Left colon (tissue), 2 donors: ENCODE results near the gene NPLOC4. TPM values are rescaled to one million over a fixed set of nuclear protein-coding genes. Genes with fewer than 3 reads are reported as not detected.
"Not testable (repeated sequence)": the region's sequence is repeated elsewhere in the genome, so short reads cannot be mapped to it uniquely, and the experiment has no call there.

ENCODE experiments used
- ATAC-seq: fragments of 200-7000 bp; cut with Tn5 transposase; one replicate; pipeline ENCODE4 v1.9.1; 2020; ENCODE audit warnings: mild to moderate bottlenecking, moderate library complexity
- DNase-seq, 2 donors: peaks; one replicate each; pipeline ENCODE4 v3.0.0-alpha.2; 2020
- intact Hi-C, 2 donors: fragments of 100-400 bp; cut with DNase I in 1 of 2; cut with micrococcal nuclease in 1 of 2; formaldehyde crosslinking; loops; one replicate each; pipeline versions ENCODE4 v1.11.2 to v1.14.0; 2022; cut with DNase I, micrococcal nuclease
- total RNA-seq, 2 donors: library from RNA; stranded (reverse); fragmentation: NEBNext Ultra II Directional; extraction: Animal tissue kit (Norgen Biotek cat#: 25700); gene quantifications; one replicate each; pipeline ENCODE4 v1.2.1, GENCODE V29; 2021
- donor health status: DM: no; HTN: no; CAD: no.
- donor health status: DM: yes; HTN: yes; CAD: no.

The NPLOC4 gene
- total RNA-seq, 2 donors from 2014 or later, result 86.2 to 88.4 TPM

DNA sequence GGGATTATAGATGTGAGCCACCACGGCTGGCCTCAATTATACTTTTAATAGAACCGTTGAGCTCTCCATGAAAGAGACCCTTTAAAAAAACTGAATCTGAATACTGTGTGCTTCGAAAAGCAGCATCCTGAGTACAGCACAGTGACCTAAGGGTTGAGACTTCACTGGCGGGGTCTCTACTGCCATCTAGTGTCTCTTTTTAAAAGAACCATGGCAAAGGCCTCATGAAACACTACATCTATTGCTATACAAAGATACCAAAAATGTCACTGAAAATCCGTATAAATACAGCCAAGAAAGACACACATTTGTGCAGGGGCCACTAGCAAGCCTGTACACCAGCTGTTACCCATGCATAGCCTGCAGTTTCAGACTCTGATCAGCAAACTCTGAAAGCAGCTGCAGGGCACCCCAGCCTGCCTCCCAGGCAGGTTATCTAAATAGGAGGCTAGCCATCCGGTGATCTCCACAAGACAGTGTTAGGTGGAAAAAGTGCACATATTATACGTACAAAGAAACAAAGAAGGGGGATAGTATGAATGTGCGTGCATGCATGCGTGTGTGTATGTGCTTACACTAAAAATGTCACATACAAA is 35.3 kb downstream of the NPLOC4 start:
- intact Hi-C loops, result loop anchor here (5.0 to 10.0 kb wide), 2 partner anchors 77 to 349 kb away; partner anchors contain the start of gene FSCN2 (in 1 of the 2)
- ATAC-seq (peak; percentile 91), DNase-seq (peak in 1 of 2 donors; percentile 33)

DNA sequence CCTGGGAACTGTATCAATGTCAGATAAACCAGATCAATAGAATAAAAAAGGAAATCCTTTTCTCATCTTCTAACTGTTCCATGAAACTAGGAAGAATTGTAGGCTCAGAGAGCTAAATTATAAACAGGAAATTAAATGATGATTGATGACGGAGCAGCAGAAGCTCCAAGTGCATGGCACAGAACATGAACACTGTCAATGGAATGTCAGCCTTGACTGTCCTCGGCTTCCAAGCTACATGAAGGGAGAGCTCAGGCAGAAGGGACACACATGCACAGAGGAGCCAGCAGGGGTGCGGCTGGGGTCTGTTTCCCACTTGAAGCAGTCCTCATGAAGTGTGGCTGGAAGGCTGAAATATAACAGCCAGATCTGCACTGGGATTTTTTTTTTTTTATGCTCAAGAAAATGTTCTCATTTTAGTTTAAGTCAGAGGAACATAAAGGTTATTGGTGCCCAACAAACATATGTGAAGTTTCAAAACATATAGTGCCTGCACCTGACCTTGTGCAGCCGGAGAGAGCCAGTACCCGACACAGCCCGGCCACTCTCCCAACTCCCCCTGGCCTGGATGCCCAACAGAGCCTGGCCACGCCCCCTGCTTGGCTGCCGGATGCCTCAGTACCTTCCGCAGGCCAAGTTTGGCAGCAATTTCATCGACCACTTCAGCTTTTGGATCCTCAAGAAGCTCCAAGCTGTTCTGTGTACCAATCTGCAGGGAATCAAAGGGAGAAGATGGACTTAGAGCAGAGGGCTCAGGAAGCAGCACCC is 37.0 kb downstream of the NPLOC4 start:
- ATAC-seq (no peak), DNase-seq (peak in 1 of 2 donors; percentile 24)

DNA sequence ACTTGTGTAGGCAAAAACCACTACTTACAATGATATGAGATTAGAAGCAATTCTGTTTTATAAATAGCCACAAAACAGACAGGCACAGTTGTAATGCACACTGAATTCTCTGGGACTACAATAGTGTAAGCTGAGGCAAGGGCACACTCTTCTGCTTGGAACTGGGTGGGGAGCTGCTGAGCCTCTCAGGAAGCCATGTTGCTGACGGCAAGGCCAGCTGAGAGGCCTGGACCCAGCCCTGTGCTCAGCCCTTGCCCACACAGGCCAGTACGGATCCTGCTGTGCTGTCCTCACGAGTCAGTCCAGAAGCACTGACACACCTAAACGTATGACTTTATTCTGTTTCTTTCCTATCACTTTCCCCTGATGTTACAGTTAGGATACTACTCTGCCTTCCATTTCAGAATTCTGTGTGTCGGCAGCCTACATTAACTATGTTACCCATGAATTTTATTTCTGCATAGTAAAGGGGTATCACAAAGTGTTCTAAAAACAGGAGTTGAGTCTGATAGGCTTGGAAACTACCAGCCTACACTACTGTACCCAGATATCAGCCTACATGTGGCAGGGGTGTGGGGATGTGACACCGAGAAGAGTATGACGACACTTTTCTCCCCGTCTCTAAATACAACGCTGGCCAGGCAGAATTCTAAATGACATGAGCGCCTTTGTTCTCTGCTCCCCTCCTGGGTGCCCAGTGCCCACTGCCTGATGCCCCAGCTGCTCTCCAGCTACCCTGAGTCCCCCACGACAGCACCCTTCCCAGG is 43.6 kb downstream of the NPLOC4 start:
- intact Hi-C loops, result no loop called here
- no peak for ATAC-seq
- no peak for DNase-seq

More for the DNA sequence above, 37.0 kb downstream of the NPLOC4 start:
- intact Hi-C loops, result loop anchor here (5.0 to 10.0 kb wide), 2 partner anchors 75 to 348 kb away; partner anchors contain the start of gene FSCN2 (in 1 of the 2)

- ATAC-seq, result no peak
- intact Hi-C loops, result no loop called here
- no peak for DNase-seq
These were observed 44.9 kb downstream of the NPLOC4 start for GRCh38 chr17:81591971-81592370.

- DNase-seq (no peak), ATAC-seq (no peak)
- intact Hi-C loops, result no loop called here
These were observed 46.8 kb downstream of the NPLOC4 start for GRCh38 chr17:81590121-81590520.

DNA sequence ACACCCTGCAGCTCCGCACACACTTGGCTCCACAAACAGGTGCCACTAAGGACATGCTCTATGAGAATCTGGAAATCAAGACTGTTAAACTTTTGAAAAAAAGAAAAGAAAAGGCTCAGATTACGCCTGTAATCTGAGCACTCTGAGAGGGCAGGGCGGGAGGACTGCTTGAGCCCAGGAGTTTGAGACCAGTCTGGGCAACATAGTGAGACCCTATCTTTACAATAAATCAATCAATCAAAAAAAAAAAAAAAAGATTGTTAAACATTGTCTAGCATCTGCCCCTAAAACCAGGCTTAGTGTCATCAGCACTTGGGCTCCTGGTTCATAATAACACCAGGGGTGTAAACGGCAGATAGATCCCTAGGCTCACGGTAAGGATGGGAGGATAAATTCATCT is 47.3 kb downstream of the NPLOC4 start:
- ATAC-seq, result no peak
- intact Hi-C loops, result no loop called here
- DNase-seq, result no peak

DNA sequence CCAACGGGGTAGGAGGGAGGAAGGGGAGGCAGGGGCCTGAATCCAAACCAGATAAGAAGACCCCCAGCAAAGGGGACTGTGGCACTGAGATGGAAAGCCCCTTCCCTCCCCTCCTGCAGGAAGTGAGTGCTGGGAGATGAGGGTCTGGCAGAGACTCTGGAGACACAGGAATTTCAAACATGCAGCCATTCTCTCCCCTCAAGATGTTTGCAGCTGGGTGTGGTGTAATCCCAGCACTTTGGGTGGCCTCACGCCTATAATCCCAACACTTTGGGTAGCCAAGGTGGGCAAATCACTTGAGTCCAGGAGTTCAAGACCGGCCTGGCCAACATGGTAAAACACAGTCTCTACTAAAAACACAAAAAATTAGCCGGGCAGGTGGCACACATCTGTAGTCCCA is 50.8 kb downstream of the NPLOC4 start:
- intact Hi-C loops, result no loop called here
- no peak for ATAC-seq
- no peak for DNase-seq

- DNase-seq, ATAC-seq, intact Hi-C loops: not testable (repeated sequence)
These were observed 52.1 kb downstream of the NPLOC4 start for GRCh38 chr17:81584771-81585170.

GRCh38 chr17:81583589-81584342 is 53.1 kb downstream of the NPLOC4 start:
- DNase-seq (no peak), ATAC-seq (no peak)
- intact Hi-C loops, result no loop called here

- DNase-seq (no peak), ATAC-seq (no peak)
- intact Hi-C loops, result no loop called here
These were observed 54.2 kb downstream of the NPLOC4 start for GRCh38 chr17:81582749-81583148.

DNA sequence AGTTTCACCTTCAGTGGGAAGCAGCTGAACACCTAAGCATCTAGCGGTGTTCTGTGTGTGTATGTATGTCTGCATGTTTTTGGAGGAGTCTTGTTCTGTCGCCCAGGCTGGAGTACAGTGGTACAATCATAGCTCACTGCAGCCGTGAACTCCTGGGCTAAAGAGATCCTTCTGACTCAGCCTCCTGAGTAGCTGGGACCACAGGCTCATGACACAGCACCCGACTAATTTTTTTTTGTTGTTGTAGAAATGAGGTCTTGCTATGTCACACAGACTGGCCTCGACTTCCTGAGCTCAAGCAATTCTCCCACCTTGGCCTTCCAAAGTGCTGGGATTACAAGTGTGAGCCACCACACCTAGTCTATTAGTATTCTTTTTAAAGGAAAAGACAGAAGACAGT is 54.6 kb downstream of the NPLOC4 start:
- ATAC-seq (no peak), DNase-seq (no peak)
- intact Hi-C loops, result no loop called here

DNA sequence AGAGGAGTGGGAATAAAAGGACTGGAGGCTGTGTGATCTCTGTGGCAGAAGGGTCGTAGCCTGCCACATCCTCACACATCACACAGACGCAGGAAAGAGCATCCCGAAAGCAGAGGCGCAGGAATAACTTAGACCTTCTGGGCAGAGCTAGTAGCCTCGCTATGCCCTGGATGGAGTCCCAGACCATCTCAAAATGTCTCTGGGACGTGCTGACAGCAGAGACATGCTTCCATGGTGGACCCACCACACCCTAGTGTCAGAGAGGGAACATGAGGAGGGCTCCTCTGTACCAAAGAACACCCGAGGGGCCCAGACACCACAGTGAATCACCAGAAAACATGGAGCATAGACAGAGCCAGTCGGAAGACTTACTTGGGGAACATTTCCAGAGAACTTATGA is 55.2 kb downstream of the NPLOC4 start:
- intact Hi-C loops, result no loop called here
- DNase-seq (no peak), ATAC-seq (no peak)

GRCh38 chr17:81580481-81580880 is 56.4 kb downstream of the NPLOC4 start:
- ATAC-seq (no peak), DNase-seq (no peak)
- intact Hi-C loops, result no loop called here

GRCh38 chr17:81579821-81580321 is 57.0 kb downstream of the NPLOC4 start:
- ATAC-seq (no peak), DNase-seq (no peak)
- intact Hi-C loops, result no loop called here

DNA sequence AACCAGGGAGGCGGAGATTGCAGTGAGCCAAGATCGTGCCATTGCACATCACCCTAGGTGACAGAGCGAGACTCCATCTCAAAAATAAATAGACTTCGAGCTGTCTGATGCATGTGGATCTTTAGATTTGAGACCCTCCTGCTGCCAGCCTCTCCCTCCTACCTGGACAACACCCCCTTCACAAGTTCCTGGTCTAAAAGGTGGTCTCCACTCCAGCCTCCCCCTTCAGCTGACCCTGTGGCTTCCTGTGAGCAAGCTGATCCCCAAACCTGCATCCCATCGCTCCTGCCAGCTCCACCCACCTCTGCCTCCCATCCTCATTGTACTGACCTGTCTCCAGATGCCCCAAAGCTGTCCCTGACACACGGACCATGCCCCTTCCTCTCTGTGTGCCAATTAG is 57.6 kb downstream of the NPLOC4 start:
- no peak for ATAC-seq
- DNase-seq, result no peak
- intact Hi-C loops, result no loop called here

DNA sequence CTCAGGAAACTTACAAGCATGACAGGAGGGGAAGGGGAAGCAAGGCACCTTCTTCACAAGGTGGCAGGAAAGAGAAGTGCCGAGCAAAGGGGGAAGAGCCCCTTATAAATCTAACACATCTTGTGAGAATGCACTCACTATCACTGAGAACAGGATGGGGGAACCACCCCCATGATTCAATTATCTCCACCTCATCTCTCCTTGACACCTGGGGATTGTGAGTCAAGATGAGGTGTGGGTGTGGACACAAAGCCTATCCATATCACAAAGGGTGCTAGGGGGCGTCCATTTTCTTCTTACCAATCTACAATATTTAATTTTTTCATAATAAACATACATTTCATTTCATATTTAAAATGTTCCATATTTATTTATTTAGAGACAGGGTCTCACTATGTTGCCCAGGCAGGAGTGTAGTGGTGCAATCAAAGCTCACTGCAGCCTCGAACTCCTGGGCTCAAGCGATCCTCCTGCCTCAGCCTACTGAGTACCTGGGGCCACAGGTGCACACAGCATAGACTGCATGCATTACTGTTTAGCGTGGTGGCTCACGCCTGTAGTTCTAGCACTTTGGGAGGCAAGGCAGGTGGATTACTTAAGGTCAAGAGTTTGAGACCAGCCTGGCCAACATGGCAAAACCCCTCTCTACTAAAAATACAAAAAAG is 58.2 kb downstream of the NPLOC4 start:
- DNase-seq (no peak), ATAC-seq (no peak)
- intact Hi-C loops, result no loop called here

GRCh38 chr17:81578038-81578441 is 58.9 kb downstream of the NPLOC4 start:
- intact Hi-C loops, result no loop called here
- no peak for DNase-seq
- ATAC-seq, result no peak

- DNase-seq, result no peak
- intact Hi-C loops, result no loop called here
- peak; percentile 7 for ATAC-seq
These were observed 59.5 kb downstream of the NPLOC4 start for GRCh38 chr17:81577278-81578000.
